Measurements from ENCODE around the gene ADAMTSL5.

DNA sequence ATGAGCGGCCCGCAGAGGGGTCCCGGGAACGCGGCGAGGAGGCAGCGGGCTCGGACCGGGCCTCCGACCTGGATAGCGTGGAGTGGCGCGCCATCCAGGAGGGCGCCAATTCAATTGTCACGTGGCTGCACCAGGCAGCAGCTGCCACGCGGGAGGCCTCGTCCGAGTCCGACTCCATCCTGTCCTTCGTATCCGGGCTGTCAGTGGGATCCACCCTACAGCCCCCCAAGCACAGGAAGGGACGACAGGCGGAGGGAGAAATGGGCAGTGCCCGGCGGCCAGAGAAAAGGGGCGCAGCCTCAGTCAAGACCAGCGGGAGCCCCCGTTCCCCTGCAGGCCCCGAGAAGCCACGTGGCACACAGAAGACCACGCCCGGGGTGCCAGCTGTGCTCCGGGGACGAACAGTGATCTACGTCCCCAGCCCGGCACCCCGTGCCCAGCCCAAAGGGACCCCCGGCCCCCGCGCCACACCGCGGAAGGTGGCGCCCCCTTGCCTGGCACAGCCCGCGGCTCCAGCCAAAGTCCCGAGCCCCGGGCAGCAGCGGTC, 44.5 kb downstream of the ADAMTSL5 start:
- TF ChIP-seq FOXA1 (IDR thresholded peaks at IDR 0.05) (no peak), ARNT (IDR thresholded peaks at IDR 0.05) (no peak), CTBP1 (IDR thresholded peaks at IDR 0.05; ENCODE audit: borderline replicate concordance) (no peak), L3MBTL2 (conservative IDR thresholded peaks at IDR 0.05) (no peak), TARDBP (IDR thresholded peaks at IDR 0.05) (no peak), FOXM1 (IDR thresholded peaks at IDR 0.05; ENCODE audit: borderline replicate concordance) (no peak), ELF4 (IDR thresholded peaks at IDR 0.05) (no peak), BHLHE40 (IDR thresholded peaks at IDR 0.05; ENCODE audit: borderline replicate concordance) (no peak), FOXK2 (IDR thresholded peaks at IDR 0.05) (no peak), NFRKB (IDR thresholded peaks at IDR 0.05) (no peak), HDGF (IDR thresholded peaks at IDR 0.05; ENCODE audit: borderline replicate concordance) (no peak), ZNF384 (IDR thresholded peaks at IDR 0.05) (no peak), SUZ12 (IDR thresholded peaks at IDR 0.05) (no peak), SP1 (IDR thresholded peaks at IDR 0.05) (no peak)
